GM19043 (cell line): ENCODE results near the gene NLGN3.
"Not testable (repeated sequence)": the region's sequence is repeated elsewhere in the genome, so short reads cannot be mapped to it uniquely, and the experiment has no call there.

Experiments
- ATAC-seq: cut with Tn5 transposase; IDR thresholded peaks from one replicate; pipeline ENCODE4 v1.9.1; 2021; ENCODE audit warnings: low read depth; ENCODE audit not compliant: unreplicated experiment

The NLGN3 gene

DNA sequence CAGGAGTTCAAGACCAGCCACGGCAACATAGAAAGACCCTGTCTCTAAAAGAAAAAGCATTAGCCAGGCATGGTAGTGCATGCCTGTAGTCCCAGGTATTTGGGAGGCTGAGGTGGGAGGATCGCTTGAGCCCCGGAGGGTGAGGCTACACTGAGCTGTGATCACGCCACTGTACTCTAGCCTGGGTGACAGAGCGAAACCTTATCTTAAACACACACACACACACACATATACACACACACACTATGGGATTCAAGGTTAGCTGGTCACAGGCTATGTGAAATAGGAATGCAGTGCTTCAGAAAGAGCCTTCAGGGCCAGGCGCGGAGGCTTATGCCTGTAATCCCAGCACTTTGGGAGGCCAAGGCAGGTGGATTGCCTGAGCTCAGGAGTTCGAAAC is 23.5 kb downstream of the NLGN3 start:
- no peak for ATAC-seq

DNA sequence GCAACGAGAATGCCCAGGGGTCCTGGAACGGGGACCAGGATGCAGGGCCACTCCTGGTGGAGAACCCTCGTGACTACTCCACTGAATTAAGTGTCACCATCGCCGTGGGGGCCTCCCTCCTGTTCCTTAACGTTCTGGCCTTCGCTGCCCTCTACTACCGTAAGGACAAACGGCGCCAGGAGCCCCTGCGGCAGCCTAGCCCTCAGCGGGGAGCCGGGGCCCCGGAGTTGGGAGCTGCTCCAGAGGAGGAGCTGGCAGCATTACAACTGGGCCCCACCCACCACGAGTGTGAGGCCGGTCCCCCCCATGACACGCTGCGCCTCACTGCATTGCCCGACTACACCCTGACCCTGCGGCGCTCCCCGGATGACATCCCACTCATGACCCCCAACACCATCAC is 24.9 kb downstream of the NLGN3 start:
- no peak for ATAC-seq

DNA sequence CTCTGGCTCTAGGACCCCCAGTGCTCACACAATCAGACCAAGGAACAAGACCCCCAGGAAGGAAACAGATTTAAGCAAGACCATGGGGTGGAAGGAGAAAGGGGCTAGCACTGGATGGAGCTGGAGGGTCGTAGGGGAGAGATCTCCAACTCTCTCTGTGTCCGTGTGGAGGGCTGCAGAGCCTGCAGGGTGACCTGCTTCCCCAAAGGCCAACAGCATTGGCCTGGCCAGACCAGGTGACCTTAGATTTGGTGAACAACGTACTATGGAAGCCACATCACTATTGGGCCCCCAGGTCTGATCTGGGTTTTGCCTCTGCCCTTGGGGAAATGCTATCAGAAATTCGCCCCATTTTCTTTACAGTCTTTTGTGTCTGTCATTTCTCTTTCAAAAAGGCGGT is 26.0 kb downstream of the NLGN3 start:
- ATAC-seq: no peak

DNA sequence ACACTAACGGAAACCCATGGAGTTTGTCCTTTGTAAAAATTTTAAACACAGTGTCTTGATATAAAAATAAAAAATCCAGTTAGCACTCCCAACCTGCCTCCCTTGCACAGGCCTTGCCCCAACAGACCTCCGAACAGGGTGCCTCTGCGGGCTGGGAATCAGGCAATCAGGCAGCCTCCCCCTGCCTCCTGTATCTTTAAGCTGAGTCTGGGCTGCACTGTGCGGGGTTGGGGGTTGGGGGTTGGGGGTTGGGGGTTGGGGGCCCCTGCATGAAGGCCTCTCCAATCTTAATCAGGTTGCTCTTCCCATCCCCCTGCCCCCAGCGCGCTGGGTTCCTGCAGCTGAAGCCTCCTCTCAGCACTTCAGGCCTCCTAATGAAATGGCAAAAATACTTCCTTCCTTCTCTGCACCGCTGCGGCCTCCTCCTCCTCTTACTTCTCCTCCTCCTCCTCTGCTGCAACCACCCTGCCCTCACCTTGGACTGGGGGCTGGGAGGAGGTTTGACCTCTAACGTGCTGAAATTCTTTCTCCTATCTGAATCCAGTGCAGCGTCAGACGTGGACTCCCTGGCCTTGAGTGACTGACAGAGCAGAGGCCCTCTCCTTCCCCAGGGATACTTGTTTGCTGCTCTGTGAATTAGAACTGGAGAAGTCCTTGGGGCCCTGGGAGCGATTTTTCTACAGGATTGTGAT is 26.6 kb downstream of the NLGN3 start:
- no peak for ATAC-seq

DNA sequence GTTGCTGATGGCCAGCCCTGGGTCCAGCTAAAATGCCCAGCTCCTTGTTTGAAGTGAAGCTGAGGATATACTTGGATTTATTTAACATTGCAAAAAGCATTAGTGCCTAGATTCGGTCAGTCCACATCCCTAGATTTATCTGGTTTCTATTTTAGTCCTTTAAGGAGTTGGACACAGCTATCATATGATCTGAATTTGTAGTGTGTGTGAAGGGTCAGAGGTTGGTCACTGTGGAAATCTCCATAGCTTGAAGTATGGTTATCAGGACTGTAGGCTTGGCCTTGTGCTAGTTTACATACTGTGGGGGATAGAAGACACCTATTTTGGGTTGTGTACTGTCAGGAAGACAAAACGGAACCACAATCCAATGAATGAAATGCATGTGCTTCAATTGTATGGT is 28.8 kb downstream of the NLGN3 start:
- no peak for ATAC-seq

DNA sequence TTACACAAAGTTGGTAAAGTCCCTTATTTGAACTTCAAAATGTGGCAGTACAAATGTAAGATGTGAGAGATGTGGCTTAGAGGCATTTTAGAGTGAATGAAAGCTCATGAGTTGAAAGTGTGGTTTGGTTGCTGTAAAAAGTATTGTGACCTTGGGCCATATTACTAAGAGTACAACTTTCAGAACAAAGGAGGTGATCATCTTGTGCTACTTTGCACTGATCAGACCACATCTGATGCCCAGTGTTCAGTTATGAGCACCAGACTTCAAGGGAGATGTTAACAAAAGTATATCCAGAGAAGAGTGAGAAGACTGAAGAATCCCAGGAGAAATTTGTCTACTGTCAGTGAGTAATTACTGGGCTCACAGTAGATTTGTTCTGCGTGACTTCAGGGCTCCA is 30.2 kb downstream of the NLGN3 start:
- no peak for ATAC-seq

DNA sequence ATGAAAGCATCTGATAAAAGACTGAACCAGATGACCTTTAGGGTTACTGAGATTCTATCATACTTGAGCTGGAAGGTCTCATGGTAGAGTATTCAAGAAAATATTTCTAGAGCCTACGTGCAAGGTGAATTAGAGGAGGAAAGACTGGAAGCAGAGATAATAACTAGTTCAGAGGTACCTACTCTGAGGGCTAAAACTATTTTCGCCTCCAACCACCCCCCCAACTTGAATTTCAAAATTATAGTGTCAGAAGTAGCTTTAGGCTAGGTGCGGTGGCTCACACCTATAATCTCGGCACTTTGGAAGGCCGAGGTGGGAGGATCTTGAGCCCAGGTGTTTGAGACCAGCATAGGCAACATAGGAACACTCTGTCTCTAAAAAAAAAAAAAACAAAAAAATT is 30.9 kb downstream of the NLGN3 start:
- no peak for ATAC-seq

DNA sequence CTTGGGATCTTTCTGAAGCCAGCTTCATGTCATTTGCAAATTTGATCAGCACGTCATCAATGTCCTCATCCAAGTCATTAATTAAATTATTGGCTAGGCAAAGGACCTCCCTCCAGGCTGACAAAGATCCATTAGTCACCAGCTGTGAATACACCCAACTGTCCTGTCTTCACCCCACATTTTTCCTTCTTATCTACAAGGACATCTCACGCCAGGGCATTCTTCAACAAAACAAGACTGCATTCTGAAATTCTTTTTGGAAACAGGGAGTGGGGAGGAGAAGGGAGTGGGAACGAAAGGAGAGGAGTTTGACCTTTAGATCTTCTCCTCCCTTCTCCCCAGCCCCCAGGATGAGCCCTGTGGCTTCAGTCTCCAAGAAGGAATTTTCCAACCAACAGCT is 32.7 kb downstream of the NLGN3 start:
- no peak for ATAC-seq

DNA sequence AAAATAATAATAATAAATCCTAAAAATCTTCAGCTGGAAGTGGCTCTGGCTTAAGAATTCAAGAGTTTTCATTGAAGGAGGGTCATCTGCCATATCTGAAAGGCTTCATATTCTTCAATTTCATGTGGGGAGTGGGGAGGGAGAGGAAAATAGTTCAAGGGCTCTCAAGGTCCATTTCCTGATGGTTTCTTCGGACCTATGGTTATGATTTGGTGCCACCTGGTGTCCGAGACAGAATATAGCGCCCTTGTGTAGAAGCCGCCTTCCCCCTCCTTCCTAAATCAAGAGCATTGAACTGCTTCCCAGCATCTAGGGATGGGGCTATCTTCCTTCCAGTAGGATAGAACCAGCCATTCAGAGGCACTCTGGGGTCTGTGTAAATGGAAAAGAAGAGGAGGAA is 34.3 kb downstream of the NLGN3 start:
- ATAC-seq: no peak

DNA sequence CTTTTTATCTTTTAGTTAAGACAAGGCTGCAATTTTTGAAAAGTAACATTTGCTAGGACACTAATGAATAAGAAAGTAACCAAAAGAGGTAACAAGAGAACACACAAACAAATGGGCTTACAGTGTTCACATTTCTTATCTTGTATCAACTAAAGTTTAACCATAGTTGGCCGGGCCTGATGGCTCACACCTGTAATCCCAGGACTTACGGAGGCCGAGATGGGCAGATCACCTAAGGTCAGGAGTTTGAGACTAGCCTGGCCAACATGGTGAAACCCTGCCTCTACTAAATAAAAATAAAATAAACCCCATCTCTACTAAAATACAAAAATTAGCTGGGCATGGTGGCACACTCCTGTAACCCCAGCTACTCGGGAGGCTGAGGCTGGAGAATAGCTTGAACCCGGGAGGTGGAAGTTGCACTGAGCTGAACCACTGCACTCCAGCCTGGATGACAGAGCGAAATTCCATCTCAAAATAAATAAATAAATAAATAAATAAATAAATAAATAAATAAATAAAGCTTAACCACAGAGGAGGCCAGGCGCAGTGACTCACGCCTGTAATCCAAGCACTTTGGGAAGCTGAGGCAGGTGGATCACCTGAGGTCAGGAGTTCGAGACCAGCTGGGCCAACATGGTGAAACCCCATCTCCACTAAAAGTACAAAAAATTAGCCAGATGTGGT is 36.1 kb downstream of the NLGN3 start:
- ATAC-seq: not testable (repeated sequence)

DNA sequence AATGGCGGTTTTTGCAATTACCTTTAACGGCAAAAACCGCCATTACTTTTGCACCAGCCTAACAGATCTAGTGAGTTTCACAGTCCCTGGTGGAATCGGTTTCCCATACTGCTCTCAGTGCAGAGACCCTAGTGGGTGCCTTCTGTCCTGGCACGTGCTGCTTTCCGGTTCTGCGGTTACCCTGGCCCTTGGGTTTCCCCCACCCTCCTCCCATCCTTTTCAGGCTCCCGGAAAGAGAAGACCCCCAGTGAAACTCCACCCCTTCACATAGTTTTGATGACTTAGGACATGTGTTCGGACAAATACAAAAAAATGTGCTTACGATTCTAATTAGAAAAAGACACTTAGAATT is 36.9 kb downstream of the NLGN3 start:
- ATAC-seq: peak; percentile 40

DNA sequence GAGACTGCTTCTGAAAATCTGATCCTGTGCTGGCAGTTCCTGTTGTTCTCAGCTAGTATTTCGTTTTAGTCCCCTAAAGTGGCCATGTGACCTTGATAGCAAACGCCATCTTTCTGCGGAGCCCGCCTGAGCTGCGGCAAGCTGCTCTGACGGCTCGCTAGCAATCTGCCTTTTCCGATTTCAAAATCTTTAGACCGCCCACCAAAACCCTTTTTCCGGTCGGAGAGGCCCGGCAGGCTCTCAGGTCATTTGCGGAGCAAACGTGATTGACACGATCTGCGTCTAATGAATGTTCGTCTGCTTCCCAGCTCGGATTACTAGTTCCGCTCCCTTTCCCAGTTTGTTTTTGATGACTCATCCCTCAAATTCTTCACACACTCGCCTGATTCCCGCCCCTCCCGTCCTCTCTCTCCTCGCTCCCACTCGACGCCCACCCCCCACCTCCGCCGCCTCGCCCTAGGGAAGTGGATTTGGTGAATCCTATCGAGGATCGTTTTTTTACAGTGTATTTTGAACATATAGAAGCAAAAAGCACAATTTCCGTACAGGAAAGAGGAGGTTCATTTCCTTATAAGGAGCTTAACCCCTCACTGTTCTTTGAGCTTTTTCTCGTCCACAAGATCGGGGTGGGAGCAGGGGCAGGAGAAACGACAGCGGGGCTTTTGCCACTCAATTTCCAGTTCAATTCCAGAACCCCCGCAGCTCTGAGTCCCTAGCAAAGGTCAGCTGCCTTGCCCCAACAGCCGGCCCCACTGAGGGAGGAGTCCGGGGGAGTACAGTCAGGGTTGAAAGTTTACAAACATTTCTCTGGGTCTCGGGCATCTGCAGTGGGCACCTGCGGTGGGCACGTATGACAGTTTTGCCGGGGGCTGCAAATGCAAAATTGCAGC is 37.5 kb downstream of the NLGN3 start:
- peak; percentile 89 for ATAC-seq

DNA sequence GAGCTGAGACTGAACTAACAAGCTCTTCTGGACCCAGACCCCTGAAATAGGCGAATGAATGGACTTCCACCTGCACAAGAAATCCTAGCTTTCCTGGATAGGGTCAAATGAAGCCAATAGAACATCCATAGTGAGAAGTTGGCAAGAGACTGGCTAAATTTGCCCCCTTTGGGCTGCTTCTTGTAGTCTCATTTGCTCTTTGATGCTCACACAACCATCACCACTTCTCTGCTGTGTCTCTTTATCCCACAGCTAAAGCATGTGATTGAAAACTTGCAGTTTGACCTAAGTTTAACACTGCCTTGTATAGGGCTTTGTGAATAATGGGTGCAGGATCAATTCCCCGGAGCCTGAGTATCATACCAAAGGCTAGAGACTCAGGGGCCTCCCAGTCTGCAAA is 38.2 kb downstream of the NLGN3 start:
- no peak for ATAC-seq

DNA sequence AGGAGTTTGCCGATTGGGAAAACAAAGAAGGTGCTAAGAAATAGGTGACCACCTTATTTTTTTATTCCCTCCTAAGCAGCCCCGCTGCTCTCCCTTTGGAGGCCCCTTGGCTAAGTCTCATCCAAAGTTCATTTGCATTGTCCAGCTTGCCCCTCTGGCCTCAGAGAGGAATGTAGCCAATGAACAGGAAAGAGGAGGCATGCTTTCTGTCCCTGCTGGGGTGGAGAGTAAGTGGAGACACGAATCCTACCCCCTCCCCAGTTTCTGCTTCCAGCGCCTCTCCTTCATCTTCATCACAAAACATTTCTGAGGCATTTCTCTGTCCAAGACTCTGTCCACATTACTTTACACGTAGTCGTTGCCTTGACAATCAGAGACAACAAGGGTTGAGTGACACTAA is 38.7 kb downstream of the NLGN3 start:
- ATAC-seq: no peak

DNA sequence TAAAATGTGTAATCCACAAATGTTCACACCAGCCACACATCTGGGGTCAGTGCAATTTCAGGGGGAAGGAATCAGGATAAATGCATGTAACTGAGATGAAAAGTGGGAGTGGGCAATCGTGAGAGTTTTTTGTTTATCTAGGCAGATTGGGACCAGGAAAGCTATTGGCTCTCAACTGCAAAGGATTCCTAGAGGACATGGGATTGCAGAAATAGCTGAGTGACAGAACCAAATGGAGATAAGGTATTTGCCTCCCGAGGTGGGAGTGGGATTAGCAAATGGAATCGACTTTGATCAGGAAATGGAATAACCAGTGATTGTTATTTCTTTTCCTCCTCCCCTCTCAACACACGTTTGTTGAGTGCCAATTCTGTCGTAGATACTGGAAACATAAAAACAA is 39.5 kb downstream of the NLGN3 start:
- ATAC-seq: no peak

DNA sequence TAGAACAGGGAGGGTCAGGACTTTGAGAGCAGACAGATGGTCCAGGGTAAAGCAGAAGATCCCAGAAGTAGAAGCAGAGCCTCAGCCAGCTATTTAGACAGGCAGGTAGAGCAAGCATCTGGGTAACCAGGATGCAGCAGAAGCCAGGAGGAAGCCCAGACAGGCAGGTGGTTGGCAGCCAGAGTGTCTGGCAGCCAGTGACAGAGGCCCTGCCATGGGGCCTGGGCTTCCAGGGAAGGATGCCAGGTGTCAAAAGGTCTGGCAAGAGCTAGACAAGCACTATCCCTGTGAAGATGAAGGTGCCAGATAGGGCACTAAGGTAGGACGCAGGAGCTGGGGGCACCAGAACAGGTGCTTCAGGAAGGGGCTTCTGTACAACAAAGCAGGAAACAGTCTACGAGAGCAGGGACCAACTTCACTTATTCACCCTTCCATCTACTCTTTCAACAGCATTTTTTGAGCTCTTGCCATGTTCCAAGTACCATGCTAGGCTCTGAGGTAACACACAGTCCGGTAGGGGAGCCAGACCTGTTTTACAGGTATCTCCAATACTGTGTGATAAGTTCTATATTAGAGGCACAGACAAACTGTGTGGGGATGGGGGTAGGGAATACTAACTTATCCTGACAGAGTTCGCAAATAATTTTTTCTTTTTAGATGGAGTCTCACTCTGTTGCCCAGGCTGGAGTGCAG is 40.3 kb downstream of the NLGN3 start:
- no peak for ATAC-seq

DNA sequence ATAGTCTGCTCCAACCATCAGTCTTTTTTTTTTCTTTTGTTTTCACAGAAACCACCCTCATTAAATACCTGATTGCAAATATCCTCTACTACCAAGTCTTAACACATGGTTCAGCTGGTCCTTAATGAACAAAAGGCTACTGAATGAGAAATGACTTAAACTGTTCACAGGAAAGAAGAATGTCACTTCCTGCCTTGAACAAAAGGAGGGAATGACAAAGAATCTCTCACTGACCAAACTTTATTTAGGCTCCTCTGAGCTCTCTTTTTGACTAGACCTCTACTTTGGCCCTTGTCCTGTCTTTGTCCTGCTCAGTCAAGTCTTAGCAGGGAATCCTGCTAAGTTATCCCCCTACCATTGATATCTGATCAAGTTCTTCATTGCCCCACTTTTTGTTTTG is 46.6 kb downstream of the NLGN3 start:
- no peak for ATAC-seq

DNA sequence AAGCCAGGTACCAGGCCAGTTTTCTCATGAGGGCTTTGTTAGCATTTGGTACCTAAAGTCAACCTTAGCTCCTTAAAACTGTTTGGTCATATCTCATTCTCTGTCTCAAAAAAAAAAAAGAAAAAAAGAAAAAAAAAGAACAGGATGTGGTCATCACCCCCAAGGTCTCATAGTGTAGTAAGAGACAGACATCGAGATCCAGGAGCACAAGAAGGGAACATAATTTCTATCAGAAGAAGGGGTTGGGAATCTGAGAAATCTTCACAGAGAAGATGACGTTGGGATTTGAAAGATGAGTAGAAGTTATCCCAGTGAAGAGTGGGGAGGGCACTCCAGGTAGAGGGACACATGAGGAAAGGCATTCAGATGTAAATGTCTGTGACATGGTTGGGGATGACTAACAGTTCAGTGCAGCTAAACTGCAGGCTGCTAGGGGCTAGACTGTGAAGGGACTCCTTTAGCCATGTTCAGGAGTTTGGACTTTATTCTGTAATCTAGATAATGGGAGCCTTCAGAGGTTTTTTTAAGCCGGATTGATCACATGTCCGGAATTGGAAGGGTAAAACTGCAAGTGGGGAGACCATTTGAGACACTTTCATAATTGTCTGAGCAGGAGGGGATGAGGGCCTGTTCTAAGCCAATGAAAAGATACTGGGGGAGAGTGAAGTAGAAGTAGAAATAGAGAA is 51.5 kb downstream of the NLGN3 start:
- ATAC-seq: peak; percentile 46

DNA sequence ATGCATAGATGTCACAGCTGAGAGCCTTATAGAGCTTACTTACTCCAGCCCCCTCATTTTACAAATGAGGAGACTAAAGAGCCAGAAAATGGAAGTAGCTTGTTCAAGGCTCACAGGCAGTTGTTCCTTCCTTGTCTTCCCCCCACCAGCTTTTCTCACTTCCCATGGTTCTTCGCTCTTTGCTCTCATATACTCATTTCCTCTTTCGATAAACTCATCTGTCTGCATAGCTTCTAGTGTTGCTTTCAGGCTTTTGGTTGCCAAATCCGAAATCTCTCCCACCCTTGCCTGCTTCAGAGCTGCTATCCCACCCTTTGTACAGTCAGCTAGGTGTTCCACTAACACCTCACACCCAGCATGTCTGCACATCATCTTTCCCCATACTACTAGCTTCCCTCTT is 53.4 kb downstream of the NLGN3 start:
- ATAC-seq: peak; percentile 80

DNA sequence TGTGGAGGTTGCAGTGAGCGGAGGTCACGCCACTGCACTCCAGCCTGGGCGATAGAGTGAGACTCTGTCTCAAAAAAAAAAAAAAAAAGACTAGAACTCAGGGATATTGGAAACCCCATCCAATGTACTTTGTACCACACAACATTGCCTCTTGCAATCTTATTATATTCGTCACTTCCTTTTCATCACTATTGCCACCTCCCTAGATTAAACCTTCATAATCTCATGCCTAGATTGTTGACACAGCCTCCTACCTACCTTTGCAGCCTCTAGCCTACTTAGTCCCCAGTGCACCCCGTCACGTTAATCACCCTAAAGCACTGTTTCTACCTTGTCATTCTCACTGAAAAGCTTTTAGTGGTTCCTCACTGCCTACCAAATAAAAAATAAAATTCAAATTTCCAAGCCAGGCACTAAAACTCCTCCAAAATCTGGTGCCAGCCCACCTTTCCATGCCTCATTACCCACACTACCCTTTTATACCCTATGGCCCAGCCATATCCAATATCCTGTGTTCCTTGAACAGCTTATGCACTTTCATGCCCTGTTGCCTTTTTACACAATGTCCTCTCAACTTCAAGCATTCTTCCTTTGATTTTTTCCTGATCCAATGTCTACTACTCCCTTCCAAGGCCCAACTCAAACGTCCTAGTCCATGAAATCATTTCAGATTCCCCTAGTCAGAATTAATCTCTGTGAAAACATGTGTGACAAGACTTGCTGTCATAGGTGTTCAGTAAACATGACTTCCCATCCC is 54.8 kb downstream of the NLGN3 start:
- no peak for ATAC-seq
